GM12878 (cell line): Measurements from ENCODE around the gene HDAC8.

Experiments
- CHD2 ChIP-seq: IDR thresholded peaks from 2 replicates; pipeline ENCODE4 v1.6.1; 2011; ENCODE audit warnings: low read depth, low read length, improper control_type of control experiment, borderline replicate concordance
- DPF2 ChIP-seq: fragments of 450-650 bp; IDR thresholded peaks from 2 replicates; pipeline ENCODE4 v1.6.1; 2017; ENCODE audit warnings: mild to moderate bottlenecking
- FOS ChIP-seq: IDR thresholded peaks from 3 replicates; pipeline ENCODE4 v1.6.1; 2011; ENCODE audit warnings: borderline replicate concordance; ENCODE audit not compliant: insufficient read length; ENCODE audit errors: extremely low read depth
- IKZF1 ChIP-seq: fragments of 450-650 bp; conservative IDR thresholded peaks from 2 replicates; pipeline ENCODE4 v1.6.1; 2017; ENCODE audit warnings: antibody characterized with exemption, mild to moderate bottlenecking
- MYC ChIP-seq: IDR thresholded peaks from 2 replicates; pipeline ENCODE4 v1.6.1; 2011; ENCODE audit warnings: mild to moderate bottlenecking, low read length, moderate library complexity, inconsistent platforms; ENCODE audit not compliant: insufficient read depth, insufficient replicate concordance, insufficient read length, severe bottlenecking
- REST ChIP-seq: IDR thresholded peaks from 2 replicates; pipeline ENCODE4 v1.6.1; 2012; ENCODE audit warnings: mild to moderate bottlenecking, low read depth, low read length
- SMC3 ChIP-seq: IDR thresholded peaks from 2 replicates; pipeline ENCODE4 v1.6.1; 2011; ENCODE audit warnings: low read length, improper control_type of control experiment, borderline replicate concordance
- TF ChIP-seq, protein P1 (sequence below): IDR thresholded peaks from 2 replicates; pipeline ENCODE4 v1.6.1; 2012; ENCODE audit warnings: low read depth, low read length, improper control_type of control experiment
- TF ChIP-seq, protein P2 (sequence below): fragments of 450-650 bp; IDR thresholded peaks from 2 replicates; pipeline ENCODE4 v1.6.1; 2016; ENCODE audit warnings: mild to moderate bottlenecking

DNA sequence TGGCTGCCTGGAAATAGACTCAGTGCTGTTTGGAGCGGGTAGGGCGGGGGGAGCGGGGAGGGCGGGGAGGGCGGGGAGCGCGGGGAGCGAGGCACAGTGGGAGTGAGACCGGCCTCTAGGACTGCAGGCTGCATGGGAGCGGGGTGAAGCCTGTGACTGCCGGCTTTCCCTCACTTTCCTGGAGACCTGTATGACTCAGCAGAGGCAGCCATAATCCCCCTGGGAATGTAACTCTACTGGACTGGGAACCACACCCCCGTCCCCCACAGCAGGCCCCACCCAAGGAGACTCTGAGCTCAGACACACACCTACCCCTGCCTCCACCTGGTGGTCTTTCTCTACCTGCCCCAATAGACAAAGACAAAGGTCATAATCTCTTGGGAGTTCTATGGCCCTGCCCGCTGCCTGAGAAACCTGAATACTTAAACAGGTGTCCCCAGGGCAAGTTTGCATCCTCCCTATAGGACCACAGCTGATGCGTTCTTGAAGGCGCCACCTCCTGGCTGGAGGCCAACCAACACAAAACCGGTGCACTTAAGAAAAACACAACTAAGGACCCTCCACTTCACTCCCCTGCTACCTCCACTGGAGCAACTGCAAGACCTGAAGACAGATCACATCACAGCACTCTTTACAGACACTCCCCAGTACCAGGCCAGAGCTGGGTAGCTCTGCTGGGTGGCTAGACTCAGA is 18.0 kb downstream of the HDAC8 start:
- no peak for TF ChIP-seq SMC3
- no peak for TF ChIP-seq IKZF1
- TF ChIP-seq REST, result no peak
- no peak for TF ChIP-seq MYC
- TF ChIP-seq, protein P1, sequence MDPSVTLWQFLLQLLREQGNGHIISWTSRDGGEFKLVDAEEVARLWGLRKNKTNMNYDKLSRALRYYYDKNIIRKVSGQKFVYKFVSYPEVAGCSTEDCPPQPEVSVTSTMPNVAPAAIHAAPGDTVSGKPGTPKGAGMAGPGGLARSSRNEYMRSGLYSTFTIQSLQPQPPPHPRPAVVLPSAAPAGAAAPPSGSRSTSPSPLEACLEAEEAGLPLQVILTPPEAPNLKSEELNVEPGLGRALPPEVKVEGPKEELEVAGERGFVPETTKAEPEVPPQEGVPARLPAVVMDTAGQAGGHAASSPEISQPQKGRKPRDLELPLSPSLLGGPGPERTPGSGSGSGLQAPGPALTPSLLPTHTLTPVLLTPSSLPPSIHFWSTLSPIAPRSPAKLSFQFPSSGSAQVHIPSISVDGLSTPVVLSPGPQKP, result no peak
- TF ChIP-seq CHD2, result no peak
- TF ChIP-seq DPF2, result no peak
- TF ChIP-seq, protein P2, sequence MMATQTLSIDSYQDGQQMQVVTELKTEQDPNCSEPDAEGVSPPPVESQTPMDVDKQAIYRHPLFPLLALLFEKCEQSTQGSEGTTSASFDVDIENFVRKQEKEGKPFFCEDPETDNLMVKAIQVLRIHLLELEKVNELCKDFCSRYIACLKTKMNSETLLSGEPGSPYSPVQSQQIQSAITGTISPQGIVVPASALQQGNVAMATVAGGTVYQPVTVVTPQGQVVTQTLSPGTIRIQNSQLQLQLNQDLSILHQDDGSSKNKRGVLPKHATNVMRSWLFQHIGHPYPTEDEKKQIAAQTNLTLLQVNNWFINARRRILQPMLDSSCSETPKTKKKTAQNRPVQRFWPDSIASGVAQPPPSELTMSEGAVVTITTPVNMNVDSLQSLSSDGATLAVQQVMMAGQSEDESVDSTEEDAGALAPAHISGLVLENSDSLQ, result no peak
- TF ChIP-seq FOS, result no peak
